Activated CD4-positive, alpha-beta T cell treated with anti-CD3 and anti-CD28 coated beads for 1 hour (primary cell): ENCODE data around the gene NDFIP2.

Source experiments
- DNase-seq: peaks from one replicate; pipeline ENCODE4 v3.0.0-alpha.2; 2020

NDFIP2 gene

DNA sequence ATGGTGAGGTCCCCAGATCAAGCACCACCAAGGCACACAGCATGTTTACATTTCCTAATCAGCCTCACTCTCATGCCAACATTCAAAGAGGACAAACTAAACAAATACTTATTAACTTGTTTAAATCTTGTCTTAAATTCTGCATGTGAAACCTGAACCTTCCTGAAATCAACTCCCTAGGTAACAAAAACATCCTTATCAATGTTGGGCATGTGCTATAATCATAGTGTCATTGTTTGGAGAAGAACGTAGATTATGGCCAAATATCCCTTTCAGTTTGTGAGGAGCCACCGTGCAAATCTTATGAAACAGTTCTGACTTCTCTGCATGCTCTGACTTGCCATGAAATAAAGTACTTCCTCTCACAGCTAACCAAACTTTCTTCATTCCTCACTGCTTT, 123.8 kb downstream of the NDFIP2 start:
- DNase-seq = no peak
